Lower leg skin (tissue), 4 donors: Measurements from ENCODE around the gene MX2. TPM values are rescaled to one million over a fixed set of nuclear protein-coding genes. Genes with fewer than 3 reads are reported as not detected.

Experiments
- DNase-seq, 2 donors: peaks; one replicate each; pipeline ENCODE4 v3.0.0-alpha.2; 2019; ENCODE audit warnings: low spot score in 2 of 2
- H3K4me3 ChIP-seq: fragments of 200-600 bp; sonication (generic); 2 replicates; pipeline ENCODE4 v1.5.1; 2017; ENCODE audit warnings: mild to moderate bottlenecking, low read depth; ENCODE audit not compliant: poor library complexity, severe bottlenecking
- POLR2A ChIP-seq, 2 donors: fragments of 450-650 bp; IDR thresholded peaks; one replicate each; pipeline ENCODE4 v1.6.1; 2016 to 2017; ENCODE audit warnings: antibody characterized with exemption in 2 of 2, mild to moderate bottlenecking in 1 of 2, moderate library complexity in 1 of 2
- WGBS, 2 donors: methylation state at CpG; one replicate each; pipeline ENCODE4 v1.1.5; 2018; 5-methylcytosine and 5-hydroxymethylcytosine counted together
- intact Hi-C: fragments of 100-400 bp; cut with DNase I; formaldehyde crosslinking; loops from one replicate; pipeline ENCODE4 v1.15.0; 2023; ENCODE audit warnings: low total_unique reads
- total RNA-seq, 4 donors: library from RNA; depleted of rRNA; stranded (reverse); fragments of >200 nt; gene quantifications; one replicate each; pipeline ENCODE4 v1.1.0, GENCODE V29; 2016
- TF ChIP-seq, protein P1 (sequence below), 3 donors: fragments of 450-650 bp; IDR thresholded peaks; one replicate each; pipeline ENCODE4 v1.5.1; 2016; ENCODE audit warnings: antibody characterized with exemption in 3 of 3, mild to moderate bottlenecking in 3 of 3, moderate library complexity in 2 of 3

MX2 gene
- total RNA-seq, 4 donors from 2014 or later = 1.9 to 10.3 (median 6.0) TPM

DNA sequence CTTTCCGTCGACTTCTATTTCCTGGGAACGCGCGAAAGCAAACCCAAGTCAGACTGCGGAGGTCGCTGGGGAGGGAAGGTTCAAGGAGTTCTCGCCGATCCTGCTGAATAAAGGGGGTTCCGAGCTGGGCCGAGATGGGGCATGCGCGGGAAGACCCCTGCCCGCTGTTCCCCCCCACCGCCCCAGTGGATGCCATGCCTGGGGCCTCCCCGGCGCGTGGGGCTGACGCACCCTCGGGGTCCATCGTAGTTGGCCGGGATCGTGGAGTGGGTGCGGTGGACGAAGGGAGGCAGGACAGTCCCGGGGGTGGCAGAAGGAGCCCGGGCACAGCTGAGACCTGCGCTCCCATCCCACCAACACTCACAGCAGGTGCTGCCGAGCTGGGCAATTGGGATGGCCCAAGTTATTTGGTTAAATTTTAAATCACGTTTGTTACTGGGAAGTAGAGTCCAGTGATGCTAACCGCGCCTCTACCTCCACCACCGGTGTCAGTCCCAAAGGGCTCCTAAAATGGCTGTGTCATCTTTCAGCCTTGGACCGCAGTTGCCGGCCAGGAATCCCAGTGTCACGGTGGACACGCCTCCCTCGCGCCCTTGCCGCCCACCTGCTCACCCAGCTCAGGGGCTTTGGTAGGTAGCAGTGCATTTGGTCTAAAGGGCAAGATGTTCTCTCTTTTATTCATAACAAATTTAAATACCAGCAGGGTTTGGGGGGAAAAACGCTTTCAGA lies 65.0 kb downstream of the MX2 start:
- intact Hi-C loops = no loop called here
- H3K4me3 ChIP-seq = peak overlapping the region; percentile 42
- TF ChIP-seq, protein P1, sequence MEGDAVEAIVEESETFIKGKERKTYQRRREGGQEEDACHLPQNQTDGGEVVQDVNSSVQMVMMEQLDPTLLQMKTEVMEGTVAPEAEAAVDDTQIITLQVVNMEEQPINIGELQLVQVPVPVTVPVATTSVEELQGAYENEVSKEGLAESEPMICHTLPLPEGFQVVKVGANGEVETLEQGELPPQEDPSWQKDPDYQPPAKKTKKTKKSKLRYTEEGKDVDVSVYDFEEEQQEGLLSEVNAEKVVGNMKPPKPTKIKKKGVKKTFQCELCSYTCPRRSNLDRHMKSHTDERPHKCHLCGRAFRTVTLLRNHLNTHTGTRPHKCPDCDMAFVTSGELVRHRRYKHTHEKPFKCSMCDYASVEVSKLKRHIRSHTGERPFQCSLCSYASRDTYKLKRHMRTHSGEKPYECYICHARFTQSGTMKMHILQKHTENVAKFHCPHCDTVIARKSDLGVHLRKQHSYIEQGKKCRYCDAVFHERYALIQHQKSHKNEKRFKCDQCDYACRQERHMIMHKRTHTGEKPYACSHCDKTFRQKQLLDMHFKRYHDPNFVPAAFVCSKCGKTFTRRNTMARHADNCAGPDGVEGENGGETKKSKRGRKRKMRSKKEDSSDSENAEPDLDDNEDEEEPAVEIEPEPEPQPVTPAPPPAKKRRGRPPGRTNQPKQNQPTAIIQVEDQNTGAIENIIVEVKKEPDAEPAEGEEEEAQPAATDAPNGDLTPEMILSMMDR (IDR thresholded peaks at IDR 0.05) = no peak
- TF ChIP-seq POLR2A (IDR thresholded peaks at IDR 0.05) = no peak
- peak in 1 of 2 donors; percentile 88 for DNase-seq
- WGBS, 2 donors = 42 to 51% methylated on average over 16 to 27 of the region's 41 CpGs

DNA sequence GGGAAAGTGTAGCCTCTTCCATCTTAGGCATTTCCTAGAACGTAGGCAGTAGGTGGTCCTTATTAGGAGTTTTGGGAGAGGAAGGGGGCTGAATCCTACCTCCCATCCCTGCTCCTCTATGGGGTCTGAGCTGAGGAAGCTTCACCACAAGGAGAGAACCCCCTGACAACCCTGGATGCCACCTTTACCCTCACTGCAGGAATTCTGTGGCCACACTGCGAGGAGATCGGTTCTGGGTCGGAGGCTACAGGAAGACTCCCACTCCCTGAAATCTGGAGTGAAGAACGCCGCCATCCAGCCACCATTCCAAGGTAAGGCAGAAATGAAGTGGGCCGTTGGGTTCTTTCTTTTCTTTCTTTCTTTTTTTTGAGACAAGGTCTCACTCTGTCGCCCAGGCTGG lies 65.7 kb downstream of the MX2 start:
- TF ChIP-seq, protein P1 (IDR thresholded peaks at IDR 0.05) = no peak
- no peak for TF ChIP-seq POLR2A (IDR thresholded peaks at IDR 0.05)
- WGBS, 2 donors = 93 to 97% methylated on average over 8 of the region's 8 CpGs
- intact Hi-C loops = no loop called here
- no peak overlapping the region for H3K4me3 ChIP-seq
- peak in 1 of 2 donors; percentile 72 for DNase-seq

DNA sequence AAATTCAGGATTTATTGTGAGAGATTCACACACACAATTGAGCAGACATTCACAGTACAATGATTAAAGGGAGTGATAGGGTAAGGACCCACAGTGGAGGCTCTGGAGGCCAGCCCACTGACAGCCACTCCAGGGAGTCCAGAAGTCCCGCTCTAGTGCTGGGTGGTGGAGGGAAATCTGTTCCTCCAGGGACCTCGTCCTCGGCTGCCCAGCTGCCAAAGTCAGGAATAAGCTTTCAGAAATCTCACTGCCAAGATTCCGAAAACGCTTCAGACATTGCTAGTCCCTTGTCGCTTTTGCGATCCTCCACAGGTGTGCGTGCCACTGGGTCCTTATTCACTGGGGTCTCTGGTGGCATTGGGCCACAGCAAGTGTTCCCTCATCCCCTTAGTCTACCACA lies 66.5 kb downstream of the MX2 start:
- TF ChIP-seq, protein P1 (IDR thresholded peaks at IDR 0.05) = no peak
- TF ChIP-seq POLR2A (IDR thresholded peaks at IDR 0.05) = no peak
- H3K4me3 ChIP-seq = no peak overlapping the region
- intact Hi-C loops = no loop called here
- WGBS, 2 donors = 93 to 95% methylated on average over 8 of the region's 8 CpGs
- no peak for DNase-seq

DNA sequence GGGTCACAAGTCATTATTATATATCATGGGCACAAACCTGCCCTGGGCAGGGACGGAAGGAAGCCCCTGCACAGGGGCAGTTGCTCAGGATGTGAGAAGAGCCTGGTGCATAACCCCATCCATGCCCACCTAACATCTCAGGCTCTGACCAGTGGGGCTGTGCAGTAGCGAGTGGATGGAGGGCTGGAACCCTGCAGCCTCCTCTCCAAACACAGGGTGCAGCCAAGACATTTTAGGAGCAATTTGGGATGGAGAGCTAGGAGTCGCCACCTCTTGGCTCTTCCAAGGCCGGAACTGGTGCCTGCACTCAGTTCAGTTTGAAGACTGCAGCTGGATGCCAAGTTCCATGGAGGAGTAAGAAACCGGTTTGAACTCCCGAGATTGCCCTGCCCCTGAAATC lies 67.0 kb downstream of the MX2 start:
- no peak for TF ChIP-seq POLR2A (IDR thresholded peaks at IDR 0.05)
- TF ChIP-seq, protein P1 (IDR thresholded peaks at IDR 0.05) = no peak
- DNase-seq = peak in 1 of 2 donors; percentile 72
- intact Hi-C loops = no loop called here
- H3K4me3 ChIP-seq = no peak overlapping the region
- 70 to 86% methylated on average over 6 of the region's 6 CpGs for WGBS, 2 donors

DNA sequence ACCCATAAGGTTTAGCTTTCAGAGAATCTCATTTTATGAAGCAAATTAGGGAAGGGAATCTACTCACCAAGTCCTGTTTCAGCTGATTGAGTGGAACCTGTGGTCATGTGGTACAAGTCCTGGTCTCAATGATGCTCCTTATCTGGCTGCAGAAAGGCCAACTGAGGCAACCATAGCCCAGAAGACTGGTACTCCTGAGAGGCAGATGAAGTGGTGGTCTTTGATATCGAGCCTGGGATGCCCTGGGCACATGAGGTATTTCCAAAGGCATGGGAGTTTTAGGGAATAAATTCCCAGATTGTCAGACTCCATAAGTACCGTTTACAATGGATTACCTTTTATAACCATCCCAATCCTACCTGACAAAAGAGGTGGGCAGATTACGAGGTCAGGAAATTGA lies 67.5 kb downstream of the MX2 start:
- WGBS, 2 donors = 88 to 95% methylated on average over 3 of the region's 3 CpGs
- peak in 1 of 2 donors; percentile 72 for DNase-seq
- intact Hi-C loops = no loop called here
- H3K4me3 ChIP-seq = no peak overlapping the region
- TF ChIP-seq, protein P1 (IDR thresholded peaks at IDR 0.05) = no peak
- no peak for TF ChIP-seq POLR2A (IDR thresholded peaks at IDR 0.05)
